GM12864 (cell line): ENCODE data around the gene CCDC171.

ENCODE experiments used
- DNase-seq: peaks from one replicate; pipeline ENCODE4 v3.0.0-alpha.2; 2011; ENCODE audit warnings: low read depth
- H3K4me3 ChIP-seq: 2 replicates; pipeline ENCODE4 v1.5.1; 2011; ENCODE audit warnings: mild to moderate bottlenecking, low read depth, low read length, control low read depth
- CTCF ChIP-seq: IDR thresholded peaks from 2 replicates; pipeline ENCODE4 v1.5.1; 2011; ENCODE audit warnings: low read depth, mild to moderate bottlenecking, moderate library complexity, low read length, control low read depth, inconsistent platforms; ENCODE audit errors: missing control alignments

Gene CCDC171

GRCh38 chr9:15837079-15837679 is 284.3 kb downstream of the CCDC171 start:
- peak; percentile 71 for TF ChIP-seq CTCF
- DNase-seq, result peak; percentile 3
- H3K4me3 ChIP-seq, result no peak overlapping the region

- H3K4me3 ChIP-seq, result no peak overlapping the region
- no peak for TF ChIP-seq CTCF
- no peak for DNase-seq
Observed at GRCh38 chr9:15842051-15842450, 289.2 kb downstream of the CCDC171 start.

- no peak for TF ChIP-seq CTCF
- H3K4me3 ChIP-seq, result no peak overlapping the region
- DNase-seq, result no peak
Observed at GRCh38 chr9:15843316-15843715, 290.5 kb downstream of the CCDC171 start.

- no peak overlapping the region for H3K4me3 ChIP-seq
- no peak for DNase-seq
- TF ChIP-seq CTCF, result no peak
Observed at GRCh38 chr9:15843931-15844330, 291.1 kb downstream of the CCDC171 start.

GRCh38 chr9:15846611-15847010 is 293.8 kb downstream of the CCDC171 start:
- no peak for TF ChIP-seq CTCF
- H3K4me3 ChIP-seq, result no peak overlapping the region
- no peak for DNase-seq

- no peak overlapping the region for H3K4me3 ChIP-seq
- DNase-seq, result no peak
- TF ChIP-seq CTCF, result no peak
Observed at GRCh38 chr9:15849871-15850270, 297.0 kb downstream of the CCDC171 start.

- DNase-seq, result no peak
- no peak overlapping the region for H3K4me3 ChIP-seq
- no peak for TF ChIP-seq CTCF
Observed at GRCh38 chr9:15851766-15852165, 298.9 kb downstream of the CCDC171 start.
